ENCODE measurements around the gene MREG.
"Not testable (repeated sequence)": the region's sequence is repeated elsewhere in the genome, so short reads cannot be mapped to it uniquely, and the experiment has no call there.

MREG gene

GRCh38 chr2:215983581-215984351 lies 29.6 kb downstream of the MREG start:
- no peak for DNase-seq

GRCh38 chr2:215982465-215982875 lies 30.9 kb downstream of the MREG start:
- peak; percentile 50 for DNase-seq

- no peak for DNase-seq
These were observed 32.2 kb downstream of the MREG start for GRCh38 chr2:215981115-215981514.

- DNase-seq, result no peak
These were observed 33.7 kb downstream of the MREG start for GRCh38 chr2:215979620-215980019.

GRCh38 chr2:215974700-215975429 lies 38.5 kb downstream of the MREG start:
- DNase-seq, result no peak

GRCh38 chr2:215973954-215974699 lies 39.2 kb downstream of the MREG start:
- no peak for DNase-seq

GRCh38 chr2:215973145-215973792 lies 40.1 kb downstream of the MREG start:
- DNase-seq, result no peak

- DNase-seq, result no peak
These were observed 41.7 kb downstream of the MREG start for GRCh38 chr2:215971671-215972070.

GRCh38 chr2:215970894-215971293 lies 42.5 kb downstream of the MREG start:
- DNase-seq, result peak; percentile 31

GRCh38 chr2:215970425-215970824 lies 42.9 kb downstream of the MREG start:
- peak; percentile 43 for DNase-seq

- DNase-seq, result no peak
These were observed 44.1 kb downstream of the MREG start for GRCh38 chr2:215969131-215969841.

GRCh38 chr2:215968499-215968898 lies 44.9 kb downstream of the MREG start:
- no peak for DNase-seq

GRCh38 chr2:215967590-215968378 lies 45.6 kb downstream of the MREG start:
- no peak for DNase-seq

GRCh38 chr2:215966951-215967350 lies 46.4 kb downstream of the MREG start:
- no peak for DNase-seq

- no peak for DNase-seq
These were observed 47.1 kb downstream of the MREG start for GRCh38 chr2:215966274-215966673.

GRCh38 chr2:215965532-215966165 lies 47.7 kb downstream of the MREG start:
- DNase-seq, result no peak

GRCh38 chr2:215961981-215962380 lies 51.4 kb downstream of the MREG start:
- DNase-seq, result no peak

GRCh38 chr2:215958257-215958656 lies 55.1 kb downstream of the MREG start:
- DNase-seq, result no peak

GRCh38 chr2:215957354-215958122 lies 55.8 kb downstream of the MREG start:
- DNase-seq, result not testable (repeated sequence)

Data from stimulated activated CD8-positive, alpha-beta memory T cell treated with anti-CD3 and anti-CD28 coated beads, Interleukin-4, amount 100 ng/mL, for 48 hours (primary cell).